ENCODE measurements around the gene PCDHGC3.
"Not testable (repeated sequence)": the region's sequence is repeated elsewhere in the genome, so short reads cannot be mapped to it uniquely, and the experiment has no call there.

The PCDHGC3 gene

DNA sequence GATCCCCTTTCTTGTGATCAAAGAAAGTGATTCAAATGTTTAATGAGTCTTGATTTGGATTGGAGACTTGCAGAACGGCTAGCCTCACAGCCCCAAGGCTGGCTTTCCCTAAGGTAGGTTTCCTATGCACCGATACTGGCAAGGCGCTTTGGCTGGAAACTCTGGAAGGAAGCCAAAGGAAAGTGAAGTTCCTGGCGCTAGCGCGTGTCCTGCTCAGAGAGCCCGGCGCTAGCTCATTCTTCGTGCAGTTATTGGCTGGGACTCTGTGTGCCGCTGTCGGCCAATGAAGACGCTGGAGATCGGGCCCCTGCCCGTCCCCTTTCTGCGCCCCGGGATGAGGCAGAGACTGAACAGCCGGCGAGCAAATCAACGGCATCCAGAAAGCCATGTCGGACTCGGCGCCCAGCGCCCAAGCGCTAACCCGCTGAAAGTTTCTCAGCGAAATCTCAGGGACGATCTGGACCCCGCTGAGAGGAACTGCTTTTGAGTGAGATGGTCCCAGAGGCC, at the start of gene PCDHGC3:
Gene PCDHGC3 (plus strand): TSS at position 342 of the 507 bp plus-strand sequence. CDS start 151 bp downstream, at position 493.
- peak; percentile 53 for DNase-seq

DNA sequence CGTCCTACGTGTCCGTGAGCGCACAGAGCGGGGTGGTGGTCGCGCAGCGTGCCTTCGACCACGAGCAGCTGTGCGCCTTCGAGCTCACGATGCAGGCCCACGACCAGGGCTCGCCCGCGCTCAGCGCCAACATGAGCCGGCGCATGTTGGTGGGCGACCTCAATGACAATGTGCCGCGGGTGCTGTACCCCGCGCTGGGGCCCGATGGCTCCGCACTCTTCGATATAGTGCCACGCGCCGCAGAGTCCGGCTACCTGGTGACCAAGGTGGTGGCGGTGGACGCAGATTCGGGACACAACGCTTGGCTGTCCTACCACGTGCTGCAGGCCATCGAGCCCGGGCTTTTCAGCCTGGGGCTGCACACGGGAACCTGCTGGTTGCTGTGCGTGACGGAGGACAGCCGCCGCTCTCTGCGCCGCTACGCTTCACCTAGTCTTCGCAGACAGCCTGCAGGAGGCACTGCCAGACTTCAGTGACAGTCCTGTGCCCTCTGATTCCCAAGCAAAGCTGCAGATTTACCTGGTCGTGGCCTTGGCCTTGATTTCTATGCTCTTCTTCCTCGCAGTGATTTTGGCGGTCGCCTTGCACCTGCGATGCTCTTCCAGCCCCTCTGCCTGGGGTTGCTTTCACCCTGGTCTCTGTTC, 47.9 kb upstream of the PCDHGC3 start:
- DNase-seq: no peak

DNA sequence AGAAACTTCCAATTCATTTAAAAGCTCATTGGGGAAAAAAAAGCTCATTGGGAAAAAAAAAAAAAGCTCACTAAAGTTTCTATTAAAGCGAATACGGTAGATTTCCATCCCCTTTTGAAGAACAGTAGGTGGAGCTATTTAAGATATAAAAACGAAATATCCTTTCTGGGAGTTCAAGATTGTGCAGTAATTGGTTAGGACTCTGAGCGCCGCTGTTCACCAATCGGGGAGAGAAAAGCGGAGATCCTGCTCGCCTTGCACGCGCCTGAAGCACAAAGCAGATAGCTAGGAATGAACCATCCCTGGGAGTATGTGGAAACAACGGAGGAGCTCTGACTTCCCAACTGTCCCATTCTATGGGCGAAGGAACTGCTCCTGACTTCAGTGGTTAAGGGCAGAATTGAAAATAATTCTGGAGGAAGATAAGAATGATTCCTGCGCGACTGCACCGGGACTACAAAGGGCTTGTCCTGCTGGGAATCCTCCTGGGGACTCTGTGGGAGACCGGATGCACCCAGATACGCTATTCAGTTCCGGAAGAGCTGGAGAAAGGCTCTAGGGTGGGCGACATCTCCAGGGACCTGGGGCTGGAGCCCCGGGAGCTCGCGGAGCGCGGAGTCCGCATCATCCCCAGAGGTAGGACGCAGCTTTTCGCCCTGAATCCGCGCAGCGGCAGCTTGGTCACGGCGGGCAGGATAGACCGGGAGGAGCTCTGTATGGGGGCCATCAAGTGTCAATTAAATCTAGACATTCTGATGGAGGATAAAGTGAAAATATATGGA, 45.2 kb upstream of the PCDHGC3 start, which contains the start of gene PCDHGA12:
Gene PCDHGA12 (plus strand): TSS at position 176 of the 782 bp plus-strand sequence. CDS start 253 bp downstream, at position 429.
- DNase-seq: no peak

- DNase-seq: no peak
Observed at GRCh38 chr5:141431286-141431685, 44.5 kb upstream of the PCDHGC3 start.

- DNase-seq: not testable (repeated sequence)
Observed at GRCh38 chr5:141432308-141432707, 43.5 kb upstream of the PCDHGC3 start.

GRCh38 chr5:141432726-141433125, 43.0 kb upstream of the PCDHGC3 start:
- not testable (repeated sequence) for DNase-seq

DNA sequence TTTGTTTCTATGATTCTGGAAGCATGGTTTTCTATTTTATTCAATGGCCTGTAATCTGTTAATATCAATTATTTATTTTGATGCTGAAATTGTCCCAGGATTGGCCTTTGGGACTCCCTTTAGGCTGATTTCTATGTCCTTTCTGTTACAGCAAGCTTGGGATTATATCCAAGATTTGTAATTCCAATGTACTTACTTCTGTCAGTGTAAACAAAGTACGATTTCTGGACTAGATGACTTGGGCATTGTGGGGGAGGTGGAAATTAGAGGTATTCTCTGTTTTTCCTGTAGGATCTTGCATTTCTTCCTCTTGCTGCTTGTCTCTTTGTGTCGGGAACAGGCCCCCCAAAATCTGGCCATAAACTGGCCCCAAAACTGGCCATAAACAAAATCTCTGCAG, 41.8 kb upstream of the PCDHGC3 start:
- DNase-seq: no peak

DNA sequence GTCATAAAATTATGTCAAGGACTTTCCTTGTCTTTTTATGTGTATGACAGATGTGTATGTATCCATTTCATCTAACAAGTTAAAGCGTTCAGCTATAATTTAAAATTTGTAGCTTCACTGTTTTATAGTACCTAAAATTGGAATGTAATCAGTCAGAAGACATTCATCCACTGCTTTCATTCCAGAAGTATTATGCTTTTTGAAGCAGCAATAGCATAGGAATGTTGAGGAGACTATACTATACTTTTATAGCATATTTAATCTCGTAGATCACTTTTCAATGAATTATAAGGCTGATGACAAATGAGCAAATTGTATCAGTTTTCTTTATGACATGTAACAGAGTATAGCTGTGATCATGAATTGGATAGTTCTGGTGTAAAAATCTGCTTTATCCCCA, 38.5 kb upstream of the PCDHGC3 start:
- DNase-seq: no peak

- DNase-seq: no peak
Observed at GRCh38 chr5:141439411-141440141, 36.2 kb upstream of the PCDHGC3 start.

GRCh38 chr5:141440341-141440740, 35.4 kb upstream of the PCDHGC3 start:
- DNase-seq: no peak

DNA sequence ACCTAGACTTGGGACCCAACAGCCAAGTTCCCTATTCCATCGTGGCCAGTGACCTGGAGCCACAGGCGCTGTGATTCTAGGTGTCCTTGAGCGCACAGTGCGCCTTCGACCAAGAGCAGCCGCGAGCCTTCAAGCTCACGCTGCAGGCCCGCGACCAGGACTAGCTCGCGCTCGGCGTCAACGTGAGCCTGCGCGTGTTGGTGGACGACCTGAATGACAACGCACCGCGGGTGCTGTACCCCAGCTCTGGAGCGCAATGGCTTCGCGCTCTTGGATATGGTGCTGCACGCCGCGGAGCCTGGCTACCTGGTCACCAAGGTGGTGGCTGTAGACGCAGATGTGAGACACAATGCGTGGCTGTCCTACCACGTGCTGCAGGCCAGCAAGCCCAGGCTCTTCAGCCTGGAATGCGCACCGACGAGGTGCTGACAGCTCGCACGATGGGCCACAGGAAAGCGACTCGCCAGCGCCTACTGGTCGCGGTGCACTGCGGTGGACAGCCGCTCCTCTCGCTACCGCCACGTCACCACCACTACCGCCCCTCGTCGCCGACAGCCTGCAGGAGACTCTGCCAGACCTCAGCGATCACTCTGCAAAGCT, 34.1 kb upstream of the PCDHGC3 start:
- no peak for DNase-seq

DNA sequence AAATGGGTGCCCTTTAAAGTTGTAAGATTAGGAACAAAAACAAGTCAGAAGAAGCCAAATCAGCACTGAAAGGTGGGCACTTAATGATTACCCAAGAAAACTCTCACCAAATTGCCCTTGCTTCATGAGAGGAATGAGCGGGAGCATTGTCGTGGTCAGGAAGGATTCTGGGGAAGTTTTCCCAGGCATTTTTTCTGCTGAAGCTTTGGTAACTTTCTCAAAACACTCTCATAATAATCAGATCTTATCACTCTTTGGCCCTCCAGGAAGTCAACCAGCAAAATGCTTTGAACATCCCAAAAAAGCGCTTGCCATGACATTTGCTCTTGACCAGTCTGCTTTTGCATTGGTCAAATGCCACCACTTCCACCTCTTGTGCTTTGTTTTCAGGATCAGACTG, 10.4 kb upstream of the PCDHGC3 start:
- no peak for DNase-seq

DNA sequence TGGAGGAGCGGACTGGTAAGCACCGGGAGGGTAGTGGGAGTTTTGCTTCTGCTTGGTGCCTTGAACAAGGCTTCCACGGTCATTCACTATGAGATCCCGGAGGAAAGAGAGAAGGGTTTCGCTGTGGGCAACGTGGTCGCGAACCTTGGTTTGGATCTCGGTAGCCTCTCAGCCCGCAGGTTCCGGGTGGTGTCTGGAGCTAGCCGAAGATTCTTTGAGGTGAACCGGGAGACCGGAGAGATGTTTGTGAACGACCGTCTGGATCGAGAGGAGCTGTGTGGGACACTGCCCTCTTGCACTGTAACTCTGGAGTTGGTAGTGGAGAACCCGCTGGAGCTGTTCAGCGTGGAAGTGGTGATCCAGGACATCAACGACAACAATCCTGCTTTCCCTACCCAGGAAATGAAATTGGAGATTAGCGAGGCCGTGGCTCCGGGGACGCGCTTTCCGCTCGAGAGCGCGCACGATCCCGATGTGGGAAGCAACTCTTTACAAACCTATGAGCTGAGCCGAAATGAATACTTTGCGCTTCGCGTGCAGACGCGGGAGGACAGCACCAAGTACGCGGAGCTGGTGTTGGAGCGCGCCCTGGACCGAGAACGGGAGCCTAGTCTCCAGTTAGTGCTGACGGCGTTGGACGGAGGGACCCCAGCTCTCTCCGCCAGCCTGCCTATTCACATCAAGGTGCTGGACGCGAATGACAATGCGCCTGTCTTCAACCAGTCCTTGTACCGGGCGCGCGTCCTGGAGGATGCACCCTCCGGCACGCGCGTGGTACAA, 556 bp downstream of the PCDHGC3 start:
- peak; percentile 8 for DNase-seq

- no peak for DNase-seq
Observed at GRCh38 chr5:141477044-141477575, 1.3 kb downstream of the PCDHGC3 start.

DNA sequence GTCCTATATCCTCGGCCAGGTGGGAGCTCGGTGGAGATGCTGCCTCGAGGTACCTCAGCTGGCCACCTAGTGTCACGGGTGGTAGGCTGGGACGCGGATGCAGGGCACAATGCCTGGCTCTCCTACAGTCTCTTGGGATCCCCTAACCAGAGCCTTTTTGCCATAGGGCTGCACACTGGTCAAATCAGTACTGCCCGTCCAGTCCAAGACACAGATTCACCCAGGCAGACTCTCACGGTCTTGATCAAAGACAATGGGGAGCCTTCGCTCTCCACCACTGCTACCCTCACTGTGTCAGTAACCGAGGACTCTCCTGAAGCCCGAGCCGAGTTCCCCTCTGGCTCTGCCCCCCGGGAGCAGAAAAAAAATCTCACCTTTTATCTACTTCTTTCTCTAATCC, 2.0 kb downstream of the PCDHGC3 start:
- DNase-seq: no peak

GRCh38 chr5:141478321-141478945, 2.7 kb downstream of the PCDHGC3 start:
- no peak for DNase-seq

GRCh38 chr5:141479776-141480175, 4.0 kb downstream of the PCDHGC3 start:
- DNase-seq: no peak

DNA sequence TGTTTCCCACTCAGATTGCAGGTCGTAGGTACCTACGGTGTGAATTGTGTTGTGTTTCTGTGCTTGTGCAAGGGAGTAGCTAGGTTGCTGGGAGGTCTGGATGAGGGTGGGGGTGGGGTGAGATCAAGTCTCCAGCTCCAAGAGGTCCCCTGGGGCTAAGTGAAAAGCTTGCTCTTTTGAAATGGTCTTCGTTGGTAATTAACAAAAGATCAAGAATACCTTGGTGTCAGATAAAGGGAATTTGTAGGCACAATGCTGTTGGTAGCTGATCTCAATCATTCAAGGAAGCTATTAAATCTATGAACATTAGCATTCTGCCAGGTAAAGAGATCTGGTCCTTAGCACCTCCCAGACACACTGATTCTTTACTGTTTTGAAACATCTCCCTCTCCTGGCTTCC, 8.1 kb downstream of the PCDHGC3 start:
- no peak for DNase-seq

DNA sequence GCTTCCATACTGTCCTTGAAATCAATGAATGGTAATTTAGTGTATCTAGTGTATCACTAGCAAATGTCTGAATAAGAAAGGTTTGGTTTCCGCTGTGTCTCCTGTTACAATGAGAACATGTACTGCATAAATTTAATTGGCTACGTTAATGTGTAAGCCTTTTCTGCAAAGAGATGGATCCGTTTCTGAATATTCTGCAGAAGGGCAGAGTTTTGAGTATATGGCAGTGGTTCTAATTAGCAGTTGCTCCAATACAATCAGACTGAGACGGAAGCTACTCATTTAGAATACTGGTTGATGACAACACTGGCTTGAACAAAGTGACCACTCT, 8.5 kb downstream of the PCDHGC3 start:
- DNase-seq: no peak

DNA sequence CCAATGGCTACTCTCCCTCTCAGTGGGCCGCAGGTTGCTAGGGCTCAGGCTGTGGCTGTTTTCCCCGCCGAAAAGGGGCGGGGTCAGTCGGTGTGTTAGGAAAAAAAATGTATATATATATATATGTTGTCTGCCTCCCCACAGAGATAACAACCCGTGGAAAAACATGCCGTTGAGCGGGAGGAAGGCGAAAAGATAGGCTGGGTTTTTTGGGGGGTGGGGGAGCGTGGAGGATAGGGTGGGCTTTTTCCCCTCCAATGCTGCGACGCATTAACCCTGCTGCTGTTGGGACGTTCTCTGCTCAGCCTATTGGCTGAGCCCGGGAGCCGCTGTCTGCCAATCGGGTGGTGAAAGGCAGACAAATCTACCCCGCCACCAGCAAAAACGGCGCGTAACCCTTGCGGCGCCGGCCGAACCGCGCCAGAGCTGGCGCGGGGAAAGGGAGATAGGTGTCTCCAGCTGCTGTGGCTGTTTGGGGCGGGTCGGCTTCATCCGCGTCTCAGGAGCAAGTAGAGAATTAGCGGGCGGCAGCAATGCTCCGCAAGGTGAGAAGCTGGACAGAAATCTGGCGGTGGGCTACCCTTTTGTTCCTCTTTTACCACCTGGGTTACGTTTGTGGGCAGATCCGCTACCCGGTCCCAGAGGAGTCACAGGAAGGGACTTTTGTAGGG, 9.0 kb downstream of the PCDHGC3 start, which contains the start of gene PCDHGC4:
Gene PCDHGC4 (plus strand): TSS at position 390 of the 671 bp plus-strand sequence. CDS start 144 bp downstream, at position 534.
- DNase-seq: no peak
